H1 (cell line): ENCODE data around the gene ID2. TPM values are rescaled to one million over a fixed set of nuclear protein-coding genes. Genes with fewer than 3 reads are reported as not detected.

Source experiments
- CTCF ChIA-PET: fragments of 300-600 bp; sonication (Branson Sonifier 250); formaldehyde crosslinking; loops from one replicate; lab custom pipeline; 2021; ENCODE audit not compliant: partially characterized antibody; lab: Charles Lee
- POLR2A ChIA-PET: fragments of 300-600 bp; sonication (Branson Sonifier 250); formaldehyde crosslinking; loops from one replicate; lab custom pipeline; 2021; ENCODE audit warnings: inconsistent platforms; ENCODE audit not compliant: partially characterized antibody; lab: Charles Lee
- DNase-seq, 2 experiments: peaks; one replicate each; pipeline versions ENCODE4 v3.0.0 to v3.0.0-alpha.2; 2010 to 2022; ENCODE audit warnings: low spot score in 2 of 2, low read depth in 1 of 2, mixed read lengths in 1 of 2
- FAIRE-seq: peaks from 2 replicates; lab custom pipeline; 2011; peaks lifted over from hg19 to GRCh38; lab: Jason Lieb, UNC
- H2AFZ ChIP-seq: 2 replicates; pipeline ENCODE4 v1.8.1; 2012; ENCODE audit warnings: low read length, inconsistent platforms
- H2AK5ac ChIP-seq: 2 replicates; pipeline ENCODE4 v1.6.1; 2013; ENCODE audit warnings: low read depth, low read length
- H2BK120ac ChIP-seq: replicated peaks from 2 replicates; pipeline ENCODE3; 2013; ENCODE audit warnings: low read depth, low read length, inconsistent platforms
- H2BK12ac ChIP-seq: 2 replicates; pipeline ENCODE4 v1.6.1; 2013; ENCODE audit warnings: low read depth, low read length
- H2BK15ac ChIP-seq: 2 replicates; pipeline ENCODE4 v1.6.1; 2013; ENCODE audit warnings: low read length
- H2BK20ac ChIP-seq: 2 replicates; pipeline ENCODE4 v1.6.1; 2013; ENCODE audit warnings: low read length
- H2BK5ac ChIP-seq: 2 replicates; pipeline ENCODE4 v1.6.1; 2013; ENCODE audit warnings: low read depth, low read length
- H3K14ac ChIP-seq: 2 replicates; pipeline ENCODE4 v1.6.1; 2013; ENCODE audit warnings: inconsistent platforms; ENCODE audit not compliant: insufficient read length
- H3K18ac ChIP-seq: 2 replicates; pipeline ENCODE4 v1.6.1; 2013; ENCODE audit warnings: low read length; ENCODE audit errors: extremely low read depth
- H3K23ac ChIP-seq: 2 replicates; pipeline ENCODE4 v1.6.1; 2013; ENCODE audit warnings: inconsistent platforms; ENCODE audit not compliant: insufficient read length
- H3K23me2 ChIP-seq: 2 replicates; pipeline ENCODE4 v1.6.1; 2013; ENCODE audit warnings: low read depth, low read length
- H3K27ac ChIP-seq: 2 replicates; pipeline ENCODE4 v1.6.1; 2011; ENCODE audit warnings: low read depth, low read length, inconsistent platforms
- H3K27me3 ChIP-seq, 4 experiments: replicated peaks in 1 of 4; 1 replicate in 1 of 4; 2 replicates in 3 of 4; pipeline versions ENCODE4 v1.6.1 to v1.8.1; 2011 to 2013; ENCODE audit warnings: low read length in 3 of 4, mild to moderate bottlenecking in 3 of 4, inconsistent platforms in 2 of 4, mixed read lengths in 2 of 4, moderate library complexity in 1 of 4; ENCODE audit not compliant: control insufficient read depth in 3 of 4, insufficient read depth in 3 of 4; ENCODE audit errors: extremely low read depth in 1 of 4
- H3K36me3 ChIP-seq, 4 experiments: 2 replicates each; pipeline versions ENCODE4 v1.6.1 to v1.8.1; 2011 to 2013; ENCODE audit warnings: mild to moderate bottlenecking in 4 of 4, low read length in 3 of 4, moderate library complexity in 2 of 4, control low read depth in 1 of 4, inconsistent platforms in 1 of 4; ENCODE audit not compliant: insufficient read depth in 4 of 4, control insufficient read depth in 2 of 4
- H3K4ac ChIP-seq: replicated peaks from 2 replicates; pipeline ENCODE3; 2013; ENCODE audit warnings: low read length, low read depth, mixed read lengths, inconsistent platforms; ENCODE audit not compliant: insufficient read length
- H3K4me1 ChIP-seq, 4 experiments: replicated peaks in 1 of 4; 1 replicate in 1 of 4; 2 replicates in 3 of 4; pipeline versions ENCODE4 v1.6.1 to v1.8.1; 2011 to 2013; ENCODE audit warnings: low read length in 3 of 4, inconsistent platforms in 2 of 4, mixed read lengths in 1 of 4; ENCODE audit not compliant: insufficient read depth in 4 of 4, control insufficient read depth in 3 of 4
- H3K4me2 ChIP-seq, 2 experiments: 2 replicates each; pipeline versions ENCODE4 v1.6.1 to v1.8.1; 2011 to 2013; ENCODE audit warnings: low read depth in 2 of 2, low read length in 2 of 2, control low read depth in 1 of 2, inconsistent platforms in 1 of 2, mild to moderate bottlenecking in 1 of 2; ENCODE audit not compliant: insufficient read depth in 1 of 2
- H3K4me3 ChIP-seq, 4 experiments: fragments of 200-600, 300-600 bp in 1 of 4; sonication (generic), shearing (Covaris generic), sonication (Bioruptor Twin) in 1 of 4; 2 replicates each; pipeline versions ENCODE4 v1.5.1 to v1.8.1; 2011 to 2016; ENCODE audit warnings: low read length in 4 of 4, low read depth in 3 of 4, control low read depth in 2 of 4, inconsistent platforms in 2 of 4, mild to moderate bottlenecking in 2 of 4, mixed read lengths in 1 of 4, moderate library complexity in 1 of 4; ENCODE audit not compliant: insufficient read depth in 2 of 4; ENCODE audit errors: extremely low read depth in 1 of 4
- H3K56ac ChIP-seq: replicated peaks from 2 replicates; pipeline ENCODE3; 2013; ENCODE audit warnings: low read depth, mild to moderate bottlenecking, mixed read lengths, low read length, inconsistent platforms; ENCODE audit not compliant: insufficient read length
- H3K79me1 ChIP-seq: 2 replicates; pipeline ENCODE4 v1.6.1; 2013; ENCODE audit warnings: low read depth, low read length, control low read depth
- H3K79me2 ChIP-seq, 2 experiments: 2 replicates each; pipeline versions ENCODE4 v1.6.1 to v1.8.1; 2012 to 2013; ENCODE audit warnings: low read length in 2 of 2, mild to moderate bottlenecking in 2 of 2, inconsistent platforms in 1 of 2; ENCODE audit not compliant: insufficient read depth in 2 of 2, control insufficient read depth in 1 of 2
- H3K9ac ChIP-seq, 4 experiments: replicated peaks in 1 of 4; 1 replicate in 1 of 4; 2 replicates in 3 of 4; pipeline versions ENCODE4 v1.6.1 to v1.8.1; 2011 to 2013; ENCODE audit warnings: low read depth in 3 of 4, low read length in 3 of 4, control low read depth in 2 of 4, mild to moderate bottlenecking in 2 of 4, moderate library complexity in 2 of 4, inconsistent platforms in 1 of 4; ENCODE audit errors: extremely low read depth in 1 of 4
- H3K9me3 ChIP-seq, 2 experiments: 2 replicates each; pipeline versions ENCODE4 v1.6.1 to v1.8.1; 2012 to 2013; ENCODE audit warnings: mild to moderate bottlenecking in 2 of 2, moderate library complexity in 2 of 2, control low read depth in 1 of 2, inconsistent platforms in 1 of 2, low read depth in 1 of 2, low read length in 1 of 2, mixed read lengths in 1 of 2; ENCODE audit not compliant: insufficient read depth in 2 of 2
- H4K20me1 ChIP-seq, 2 experiments: replicated peaks in 1 of 2; 2 replicates each; pipeline versions ENCODE3 to v1.8.1; 2011 to 2013; ENCODE audit warnings: inconsistent platforms in 2 of 2, low read length in 2 of 2, mild to moderate bottlenecking in 1 of 2; ENCODE audit not compliant: insufficient read depth in 2 of 2, control insufficient read depth in 1 of 2
- H4K5ac ChIP-seq: 2 replicates; pipeline ENCODE4 v1.6.1; 2013; ENCODE audit warnings: low read length, low read depth, mixed read lengths, inconsistent platforms; ENCODE audit not compliant: insufficient read length
- H4K8ac ChIP-seq: 2 replicates; pipeline ENCODE4 v1.8.0; 2013; ENCODE audit warnings: mild to moderate bottlenecking, moderate library complexity, low read length, inconsistent platforms; ENCODE audit not compliant: insufficient read depth; ENCODE audit errors: extremely low read depth
- H4K91ac ChIP-seq: replicated peaks from 2 replicates; pipeline ENCODE3; 2013; ENCODE audit warnings: low read length, mixed read lengths, inconsistent platforms; ENCODE audit not compliant: insufficient read length
- CBX5 ChIP-seq: fragments of 300-800, 300-1000 bp; sonication (generic); IDR thresholded peaks from 2 replicates; pipeline ENCODE4 v1.7.1; 2016; ENCODE audit warnings: antibody characterized with exemption, low read length, low read depth
- CBX8 ChIP-seq: fragments of 300-800, 300-1000 bp; sonication (generic); IDR thresholded peaks from 2 replicates; pipeline ENCODE4 v1.7.1; 2016; ENCODE audit warnings: low read depth, low read length, borderline replicate concordance
- CEBPB ChIP-seq: IDR thresholded peaks from 2 replicates; pipeline ENCODE4 v1.6.1; 2012; ENCODE audit warnings: low read depth, low read length
- CHD2 ChIP-seq: IDR thresholded peaks from 2 replicates; pipeline ENCODE4 v1.6.1; 2012; ENCODE audit warnings: low read length, improper control_type of control experiment
- E2F6 ChIP-seq: IDR thresholded peaks from 2 replicates; pipeline ENCODE4 v1.6.1; 2012; ENCODE audit warnings: inconsistent platforms
- GABPA ChIP-seq: IDR thresholded peaks from 2 replicates; pipeline ENCODE4 v1.6.1; 2011; ENCODE audit warnings: mild to moderate bottlenecking, low read length, moderate library complexity, borderline replicate concordance; ENCODE audit not compliant: insufficient read depth
- JUN ChIP-seq: IDR thresholded peaks from 2 replicates; pipeline ENCODE4 v1.6.1; 2011; ENCODE audit warnings: low read depth, mild to moderate bottlenecking, improper control_type of control experiment, low read length
- KDM5A ChIP-seq: fragments of 200-600 bp; IDR thresholded peaks from 2 replicates; pipeline ENCODE4 v1.7.1; 2012; ENCODE audit warnings: mild to moderate bottlenecking, low read length, inconsistent platforms, mixed read lengths
- NANOG ChIP-seq: IDR thresholded peaks from 2 replicates; pipeline ENCODE4 v1.6.1; 2011; ENCODE audit warnings: low read length, low read depth, mild to moderate bottlenecking, inconsistent platforms; ENCODE audit not compliant: insufficient read depth, poor library complexity, severe bottlenecking
- NRF1 ChIP-seq: IDR thresholded peaks from 2 replicates; pipeline ENCODE4 v1.6.1; 2011; ENCODE audit warnings: mild to moderate bottlenecking, low read depth, low read length, improper control_type of control experiment
- RXRA ChIP-seq: IDR thresholded peaks from 2 replicates; pipeline ENCODE4 v1.6.1; 2011; ENCODE audit warnings: low read depth, mild to moderate bottlenecking, low read length, moderate library complexity; ENCODE audit not compliant: insufficient read depth
- SIN3A ChIP-seq, 2 experiments: IDR thresholded peaks in 1 of 2; conservative IDR thresholded peaks in 1 of 2; 2 replicates each; pipeline ENCODE4 v1.6.1; 2011 to 2012; ENCODE audit warnings: low read length in 2 of 2, improper control_type of control experiment in 1 of 2, low read depth in 1 of 2, mild to moderate bottlenecking in 1 of 2
- USF2 ChIP-seq: IDR thresholded peaks from 2 replicates; pipeline ENCODE4 v1.6.1; 2011; ENCODE audit warnings: low read length, improper control_type of control experiment
- WGBS, 2 experiments: shearing (Covaris generic) in 1 of 2; methylation state at CpG; one replicate each; pipeline versions ENCODE4 v1.1.6 to v1.1.7; 2013 to 2015; ENCODE audit warnings: low lambda C conversion rate in 2 of 2, mixed read lengths in 2 of 2, inconsistent platforms in 1 of 2, low coverage in 1 of 2, missing lambda C conversion rate in 1 of 2; ENCODE audit not compliant: insufficient replicate concordance in 2 of 2, insufficient coverage in 1 of 2, insufficient read length in 1 of 2; ENCODE audit errors: extremely low coverage in 1 of 2, missing lambda C conversion rate in 1 of 2; 5-methylcytosine and 5-hydroxymethylcytosine counted together
- polyA plus RNA-seq, 7 experiments: library from polyadenylated mRNA; depleted of rRNA in 3 of 7; stranded (reverse) in 5 of 7; unstranded in 2 of 7; fragments of >200 nt in 5 of 7; fragments of 200-250 nt in 2 of 7; gene quantifications; 1 replicate in 5 of 7; 2 replicates in 1 of 7; 4 replicates in 1 of 7; pipeline versions ENCODE4 v1.2.1 to v1.2.3, GENCODE V29; 2011 to 2013; ENCODE audit warnings: missing spikeins in 2 of 7, mixed read lengths in 2 of 7
- total RNA-seq: library from RNA; stranded (reverse); fragmentation: NEBNext Ultra II Directional; extraction: Animal tissue kit (Norgen Biotek cat#: 25700); gene quantifications from 2 replicates; pipeline ENCODE4 v1.2.1, GENCODE V29; 2021

Gene ID2
- total and polyA plus RNA-seq, 2 of the 8 experiments (the other 6 are each of a cell fraction or from before 2014, with no cell fraction given): 36.7 to 214 TPM

- no peaks in the 10 kb centered on the region for H3K9me3 ChIP-seq
- H4K91ac ChIP-seq: no peak overlapping the region
- no peaks in the 10 kb centered on the region for H4K20me1 ChIP-seq
- no peak overlapping the region for H3K14ac ChIP-seq
- POLR2A ChIA-PET: no interaction called here
- DNase-seq (no peak), FAIRE-seq (no peak)
- no peak overlapping the region for H3K23ac ChIP-seq
- no peak overlapping the region for H3K4me2 ChIP-seq
- H3K4me3 ChIP-seq: no peak overlapping the region
- no peaks in the 10 kb centered on the region for H3K4me1 ChIP-seq
- no peaks in the 10 kb centered on the region for H3K79me2 ChIP-seq
- H3K27ac ChIP-seq: no peak overlapping the region
- no peak overlapping the region for H3K4ac ChIP-seq
- H2BK5ac ChIP-seq: no peak overlapping the region
- no peak overlapping the region for H2BK20ac ChIP-seq
- no peak overlapping the region for H3K18ac ChIP-seq
- CTCF ChIA-PET: interaction anchor here (0.6 kb wide), 1 partner anchor 11 kb away, joined by 3 read pairs; no protein-coding TSS in a partner anchor
- whole genome bisulfite sequencing, 2 experiments: 89% methylated on average over 7 of the region's 7 CpGs; no CpG with 5 or more reads in 1 of the 2 experiments
- no peaks in the 10 kb centered on the region for H3K23me2 ChIP-seq
- no peaks in the 10 kb centered on the region for H3K27me3 ChIP-seq
- no peak overlapping the region for H4K8ac ChIP-seq
- no peak overlapping the region for H2BK12ac ChIP-seq
- no peaks in the 10 kb centered on the region for H3K79me1 ChIP-seq
- H3K9ac ChIP-seq: no peak overlapping the region
- H2AK5ac ChIP-seq: no peak overlapping the region
- no peak overlapping the region for H3K56ac ChIP-seq
- H3K36me3 ChIP-seq: peaks cover under 1 to 8% (median 3%) of the 10 kb centered on the region in 4 experiments; a peak in 5 of 8 replicates
- no peak overlapping the region for H2BK120ac ChIP-seq
- H4K5ac ChIP-seq: no peak overlapping the region
- H2AFZ ChIP-seq: no peak overlapping the region
- no peak overlapping the region for H2BK15ac ChIP-seq
- TF ChIP-seq E2F6 (no peak), NANOG (no peak), JUN (no peak), CBX5 (no peak), SIN3A (conservative IDR thresholded peaks at IDR 0.05 in 1 of 2, IDR thresholded peaks at IDR 0.05 in 1 of 2; ENCODE audit: low read depth in 1 of 2, low read length in 2 of 2) (no peak), CBX8 (no peak), KDM5A (no peak), CEBPB (no peak), NRF1 (no peak), CHD2 (no peak), GABPA (no peak), USF2 (no peak), RXRA (no peak)
Observed at GRCh38 chr2:8725838-8726237, 44.0 kb downstream of the ID2 start.
